HEK293 (cell line): ENCODE measurements around the gene UROD.

Experiments
- KLF17 ChIP-seq: fragments of 450-650 bp; formaldehyde crosslinking; IDR thresholded peaks from 2 replicates; pipeline ENCODE4 v1.5.1; 2016; ENCODE audit warnings: missing biosample characterization, missing genetic modification characterization
- TF ChIP-seq, protein P1 (sequence below): fragments of 450-650 bp; formaldehyde crosslinking; IDR thresholded peaks from 2 replicates; pipeline ENCODE4 v1.5.1; 2016; ENCODE audit warnings: missing biosample characterization, missing genetic modification characterization

- TF ChIP-seq KLF17 = no peak
- TF ChIP-seq, protein P1, sequence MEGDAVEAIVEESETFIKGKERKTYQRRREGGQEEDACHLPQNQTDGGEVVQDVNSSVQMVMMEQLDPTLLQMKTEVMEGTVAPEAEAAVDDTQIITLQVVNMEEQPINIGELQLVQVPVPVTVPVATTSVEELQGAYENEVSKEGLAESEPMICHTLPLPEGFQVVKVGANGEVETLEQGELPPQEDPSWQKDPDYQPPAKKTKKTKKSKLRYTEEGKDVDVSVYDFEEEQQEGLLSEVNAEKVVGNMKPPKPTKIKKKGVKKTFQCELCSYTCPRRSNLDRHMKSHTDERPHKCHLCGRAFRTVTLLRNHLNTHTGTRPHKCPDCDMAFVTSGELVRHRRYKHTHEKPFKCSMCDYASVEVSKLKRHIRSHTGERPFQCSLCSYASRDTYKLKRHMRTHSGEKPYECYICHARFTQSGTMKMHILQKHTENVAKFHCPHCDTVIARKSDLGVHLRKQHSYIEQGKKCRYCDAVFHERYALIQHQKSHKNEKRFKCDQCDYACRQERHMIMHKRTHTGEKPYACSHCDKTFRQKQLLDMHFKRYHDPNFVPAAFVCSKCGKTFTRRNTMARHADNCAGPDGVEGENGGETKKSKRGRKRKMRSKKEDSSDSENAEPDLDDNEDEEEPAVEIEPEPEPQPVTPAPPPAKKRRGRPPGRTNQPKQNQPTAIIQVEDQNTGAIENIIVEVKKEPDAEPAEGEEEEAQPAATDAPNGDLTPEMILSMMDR (tag by site-specific recombination) = no peak
Observed at GRCh38 chr1:44999232-44999631, 12.8 kb upstream of the UROD start.
